Right ventricle myocardium inferior (tissue), 1 donor: Measurements from ENCODE around the gene ZBED1. TPM values are rescaled to one million over a fixed set of nuclear protein-coding genes. Genes with fewer than 3 reads are reported as not detected.

Experiments
- ATAC-seq: fragments of 200-7000 bp; cut with Tn5 transposase; one replicate; pipeline ENCODE4 v1.9.1; 2020; ENCODE audit warnings: mild to moderate bottlenecking, moderate library complexity
- DNase-seq: peaks from one replicate; pipeline ENCODE4 v3.0.0; 2021; ENCODE audit errors: missing footprints
- intact Hi-C: fragments of 100-400 bp; cut with DNase I; formaldehyde crosslinking; loops from one replicate; pipeline ENCODE4 v1.11.0; 2022
- total RNA-seq: library from RNA; stranded (reverse); fragmentation: NEBNext Ultra II Directional; extraction: Animal tissue kit (Norgen Biotek cat#: 25700); gene quantifications from one replicate; pipeline ENCODE4 v1.2.1, GENCODE V29; 2021
- donor health status: DM: no; HTN: yes; CAD: no; lungs with severe emphysema.

ZBED1 gene
- total RNA-seq, 1 donor from 2014 or later: 64.8 TPM

GRCh38 chrX:2501559-2502102 is 855 bp upstream of the ZBED1 start:
- DNase-seq (no peak), ATAC-seq (no peak)
- intact Hi-C loops: no loop called here

GRCh38 chrX:2500091-2500802 is 529 bp downstream of the ZBED1 start:
- intact Hi-C loops: no loop called here
- DNase-seq (no peak), ATAC-seq (peak; percentile 32)

- DNase-seq (no peak), ATAC-seq (no peak)
- intact Hi-C loops: loop anchor here (5.0 kb wide), 2 partner anchors 97 to 157 kb away; no protein-coding TSS in a partner anchor
These were observed 1.3 kb downstream of the ZBED1 start for GRCh38 chrX:2499507-2499906.

DNA sequence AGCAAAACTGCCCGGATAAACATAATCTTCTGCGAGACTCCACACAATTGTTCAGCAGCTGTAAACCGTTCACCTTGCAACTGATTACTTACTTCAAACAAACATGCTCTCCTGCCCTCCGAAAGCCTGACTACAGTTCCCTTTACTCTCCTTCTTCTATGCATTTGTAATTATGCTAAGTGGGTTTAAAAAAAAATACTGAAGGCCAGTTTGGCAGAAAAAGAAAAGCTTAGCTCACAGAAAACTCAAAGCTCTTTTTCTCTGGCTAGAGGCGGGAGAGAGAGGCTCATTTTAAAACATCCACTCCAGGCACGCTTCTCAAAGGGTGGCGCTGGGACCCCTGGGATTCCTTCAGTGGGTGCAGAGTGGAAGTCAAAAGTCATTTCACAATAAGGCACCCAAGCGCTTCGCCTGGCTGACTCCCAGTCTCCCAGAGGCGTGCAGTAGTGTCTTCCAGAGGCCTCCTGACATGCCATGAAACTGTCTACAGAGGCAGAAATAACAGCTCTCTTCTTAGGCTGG is 1.9 kb downstream of the ZBED1 start:
- intact Hi-C loops: loop anchor here (5.0 kb wide), 2 partner anchors 97 to 157 kb away; no protein-coding TSS in a partner anchor
- ATAC-seq: peak; percentile 66
- no peak for DNase-seq

- intact Hi-C loops: loop anchor here (5.0 kb wide), 2 partner anchors 96 to 156 kb away; no protein-coding TSS in a partner anchor
- DNase-seq (no peak), ATAC-seq (peak; percentile 67)
These were observed 2.6 kb downstream of the ZBED1 start for GRCh38 chrX:2497961-2498780.

- no peak for DNase-seq
- ATAC-seq: no peak
- intact Hi-C loops: loop anchor here (5.0 kb wide), 2 partner anchors 93 to 153 kb away; no protein-coding TSS in a partner anchor
These were observed 5.2 kb downstream of the ZBED1 start for GRCh38 chrX:2495595-2495994.

DNA sequence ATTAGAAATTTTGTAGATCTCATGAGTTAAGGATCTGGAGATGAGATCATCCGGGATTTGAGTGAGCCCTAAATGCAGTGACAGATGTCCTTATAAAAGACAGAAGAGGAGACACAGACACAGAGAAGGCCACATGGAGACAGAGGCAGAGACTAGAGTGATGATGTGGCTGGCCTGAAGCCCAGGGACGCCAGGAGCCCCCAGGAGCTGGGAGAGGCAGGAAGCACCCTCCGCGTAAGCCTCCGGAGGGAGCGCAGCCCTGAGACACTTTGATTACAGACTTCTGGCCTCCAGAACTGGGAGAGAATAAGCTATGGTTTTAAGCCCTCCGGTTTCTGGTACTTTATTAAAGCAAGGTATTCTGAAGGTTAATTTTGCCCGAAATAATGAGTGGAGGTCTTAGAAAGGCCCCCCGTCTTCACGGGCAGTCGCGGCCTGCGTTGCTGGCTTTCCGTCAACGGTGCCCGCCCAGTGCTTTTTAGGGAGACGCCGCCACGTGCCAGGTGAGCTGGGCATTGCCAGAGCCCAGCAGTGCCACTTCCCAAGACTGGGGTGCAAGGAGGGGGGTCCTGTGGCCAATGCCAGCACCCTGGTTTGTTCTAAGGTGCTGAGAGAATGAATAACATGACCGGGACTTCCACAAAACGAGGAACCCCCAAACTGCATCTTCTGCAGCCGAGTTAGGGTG is 8.1 kb downstream of the ZBED1 start:
- intact Hi-C loops: no loop called here
- DNase-seq (no peak), ATAC-seq (no peak)

GRCh38 chrX:2490634-2491033 is 10.1 kb downstream of the ZBED1 start:
- no peak for DNase-seq
- no peak for ATAC-seq
- intact Hi-C loops: no loop called here

- no peak for DNase-seq
- intact Hi-C loops: no loop called here
- ATAC-seq: no peak
These were observed 11.0 kb downstream of the ZBED1 start for GRCh38 chrX:2489446-2490445.

DNA sequence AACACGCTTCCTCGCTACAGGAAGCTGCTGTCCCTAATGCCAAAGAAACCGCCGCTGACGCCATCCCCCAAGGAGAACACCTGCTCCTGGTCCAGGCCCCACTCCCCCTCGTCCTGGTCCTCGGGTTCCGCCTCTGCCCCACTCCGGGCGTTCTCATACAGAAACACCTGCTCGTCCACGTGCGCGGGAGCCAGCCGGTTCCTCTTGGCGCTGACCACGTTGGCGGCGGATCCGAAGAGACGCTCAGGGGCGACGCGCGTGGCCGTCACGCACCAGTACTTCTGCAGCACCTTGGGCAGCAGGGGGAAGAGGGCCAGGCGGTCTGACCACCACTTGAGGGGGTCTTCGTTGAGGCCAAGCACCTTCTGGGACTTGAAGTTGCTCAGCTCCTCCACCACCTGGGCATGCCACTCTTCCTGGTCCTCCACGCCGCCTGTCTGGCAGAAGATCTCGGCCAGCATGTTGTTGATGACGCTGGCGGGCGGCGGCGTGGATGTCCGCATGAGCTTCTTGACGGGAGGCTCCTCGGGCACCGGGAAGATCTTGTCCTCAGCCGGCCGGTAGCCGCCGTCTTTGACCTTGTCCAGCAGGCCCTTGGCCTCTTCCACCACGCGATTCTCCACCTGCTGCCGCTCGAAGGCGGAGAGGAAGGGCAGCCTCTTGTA is 12.0 kb downstream of the ZBED1 start:
- ATAC-seq: no peak
- DNase-seq: no peak
- intact Hi-C loops: no loop called here

DNA sequence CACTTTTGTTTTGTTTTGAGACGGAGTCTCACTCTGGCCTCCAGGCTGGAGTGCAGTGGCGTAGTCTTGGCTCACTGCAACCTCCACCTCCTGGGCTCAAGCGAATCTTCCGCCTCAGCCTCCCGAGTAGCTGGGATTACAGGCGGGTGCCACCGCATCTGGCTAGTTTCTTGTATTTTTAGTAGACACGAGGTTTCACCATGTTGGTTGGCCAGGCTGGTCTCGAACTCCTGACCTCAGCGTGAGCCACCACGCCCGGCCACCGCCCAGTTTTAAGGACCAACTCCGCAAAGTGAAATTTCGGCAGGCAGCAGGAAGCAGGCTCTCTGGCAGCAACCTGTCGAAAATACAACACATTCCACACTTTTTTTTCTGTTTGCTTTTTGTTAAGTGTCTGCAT is 13.4 kb downstream of the ZBED1 start:
- DNase-seq (no peak), ATAC-seq (no peak)
- intact Hi-C loops: no loop called here

GRCh38 chrX:2486476-2487133 is 14.2 kb downstream of the ZBED1 start:
- DNase-seq: no peak
- intact Hi-C loops: no loop called here
- ATAC-seq: no peak

DNA sequence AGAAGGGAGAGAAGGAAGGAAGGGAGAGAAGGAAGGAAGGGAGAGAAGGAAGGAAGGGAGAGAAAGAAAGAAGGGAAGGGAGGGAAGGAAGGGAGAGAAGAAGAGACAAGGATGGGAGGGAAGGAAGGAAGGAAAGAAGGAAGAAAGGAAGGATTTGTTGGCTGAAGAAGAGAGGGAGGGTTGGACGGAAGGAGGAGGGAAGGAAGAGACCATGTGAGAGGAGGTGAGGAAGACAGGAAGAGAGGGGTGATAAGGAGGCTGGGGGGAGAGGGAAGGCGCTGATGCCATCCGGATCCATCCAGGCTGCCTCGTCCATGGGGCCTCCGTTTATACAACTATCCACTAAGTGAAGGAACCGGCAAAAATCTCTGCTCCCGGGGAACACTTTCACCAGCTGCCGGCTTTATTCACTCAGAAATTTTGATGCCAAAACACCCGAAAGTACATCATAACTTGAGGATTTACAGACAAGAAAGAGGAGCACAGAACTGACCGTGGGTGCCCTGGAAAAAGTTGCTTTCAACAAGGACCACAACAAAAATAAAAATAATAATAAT is 14.9 kb downstream of the ZBED1 start:
- no peak for DNase-seq
- no peak for ATAC-seq
- intact Hi-C loops: no loop called here

DNA sequence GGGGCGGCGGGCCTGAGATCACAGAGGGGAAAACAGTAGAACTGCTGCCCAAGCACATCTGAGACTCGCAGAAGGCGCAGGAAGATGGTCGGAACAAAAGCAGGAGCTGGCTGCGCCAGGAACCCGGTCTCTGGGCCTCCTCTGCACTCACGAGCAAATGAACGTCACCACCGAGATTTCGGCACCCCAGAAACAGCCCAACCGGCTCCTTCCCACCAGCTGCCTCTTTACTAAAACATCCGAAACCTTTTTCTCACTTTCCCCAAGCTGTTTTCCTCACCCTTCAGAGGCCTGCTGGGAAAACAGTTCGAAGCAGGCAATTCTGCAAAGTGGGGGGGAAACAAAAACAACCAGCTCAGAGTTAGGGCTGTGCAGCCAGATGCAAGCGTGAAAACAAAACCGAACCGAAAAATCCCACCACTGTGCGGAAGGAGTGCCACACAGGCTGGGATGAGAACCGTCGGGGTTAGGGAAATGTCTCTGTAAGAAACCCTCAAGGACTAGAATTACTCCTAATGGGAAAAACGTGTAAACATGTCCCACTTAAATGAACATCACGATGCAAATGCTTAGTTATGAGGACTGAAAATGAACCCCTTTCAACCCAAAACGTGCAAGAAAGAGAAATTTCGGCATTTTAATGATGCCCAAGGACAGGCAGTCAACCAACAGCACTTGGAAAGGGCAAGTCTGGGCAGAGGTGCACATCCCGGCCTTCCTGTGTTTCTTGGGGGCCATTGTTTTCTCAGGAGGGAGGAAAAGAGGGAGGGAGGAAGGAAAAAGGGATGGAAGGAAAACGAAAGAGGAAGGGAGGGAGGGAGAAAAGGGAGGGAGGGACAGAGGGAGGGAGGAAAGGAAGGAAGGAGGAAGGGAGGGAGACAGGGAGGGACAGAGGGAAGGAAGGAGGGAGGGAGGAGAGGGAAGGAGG is 15.8 kb downstream of the ZBED1 start:
- peak; percentile 60 for ATAC-seq
- intact Hi-C loops: no loop called here
- DNase-seq: no peak

GRCh38 chrX:2484256-2484655 is 16.5 kb downstream of the ZBED1 start:
- DNase-seq: no peak
- intact Hi-C loops: no loop called here
- peak; percentile 28 for ATAC-seq
